ENCODE data around the gene KLC3.

DNA sequence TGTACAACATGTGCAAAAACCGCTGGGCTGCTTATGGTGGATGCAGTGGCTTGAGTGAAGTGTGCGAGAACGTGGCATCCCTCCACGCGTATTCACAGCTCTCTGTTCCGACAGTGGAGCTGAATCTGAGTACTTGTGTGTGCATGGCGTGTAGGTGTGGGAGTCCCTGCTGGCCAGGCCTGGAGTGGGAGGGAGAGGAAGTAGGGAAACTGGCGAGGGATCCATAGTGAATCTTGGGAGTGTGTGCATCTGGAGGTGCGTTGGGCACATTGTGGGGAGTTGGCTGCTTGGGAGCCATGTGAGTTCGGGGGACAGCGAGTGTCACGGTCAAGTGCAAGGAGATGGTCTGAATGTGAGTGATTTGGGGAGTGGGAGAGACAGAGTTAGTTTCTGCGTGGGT is 2.4 kb downstream of the KLC3 start:
- TF ChIP-seq CTCF (conservative IDR thresholded peaks at IDR 0.05; ENCODE audit: low read length) = no peak
- TF ChIP-seq EZH2phosphoT487 (IDR thresholded peaks at IDR 0.05; ENCODE audit: borderline replicate concordance) = no peak

Measured in Loucy (cell line).